GM19193 (cell line): Measurements from ENCODE around the gene ZMAT5.

Experiments
- POLR2A ChIP-seq: IDR thresholded peaks from 4 replicates; pipeline ENCODE4 v1.6.1; 2011; ENCODE audit not compliant: insufficient read depth, insufficient read length; ENCODE audit errors: extremely low read depth

Gene ZMAT5

DNA sequence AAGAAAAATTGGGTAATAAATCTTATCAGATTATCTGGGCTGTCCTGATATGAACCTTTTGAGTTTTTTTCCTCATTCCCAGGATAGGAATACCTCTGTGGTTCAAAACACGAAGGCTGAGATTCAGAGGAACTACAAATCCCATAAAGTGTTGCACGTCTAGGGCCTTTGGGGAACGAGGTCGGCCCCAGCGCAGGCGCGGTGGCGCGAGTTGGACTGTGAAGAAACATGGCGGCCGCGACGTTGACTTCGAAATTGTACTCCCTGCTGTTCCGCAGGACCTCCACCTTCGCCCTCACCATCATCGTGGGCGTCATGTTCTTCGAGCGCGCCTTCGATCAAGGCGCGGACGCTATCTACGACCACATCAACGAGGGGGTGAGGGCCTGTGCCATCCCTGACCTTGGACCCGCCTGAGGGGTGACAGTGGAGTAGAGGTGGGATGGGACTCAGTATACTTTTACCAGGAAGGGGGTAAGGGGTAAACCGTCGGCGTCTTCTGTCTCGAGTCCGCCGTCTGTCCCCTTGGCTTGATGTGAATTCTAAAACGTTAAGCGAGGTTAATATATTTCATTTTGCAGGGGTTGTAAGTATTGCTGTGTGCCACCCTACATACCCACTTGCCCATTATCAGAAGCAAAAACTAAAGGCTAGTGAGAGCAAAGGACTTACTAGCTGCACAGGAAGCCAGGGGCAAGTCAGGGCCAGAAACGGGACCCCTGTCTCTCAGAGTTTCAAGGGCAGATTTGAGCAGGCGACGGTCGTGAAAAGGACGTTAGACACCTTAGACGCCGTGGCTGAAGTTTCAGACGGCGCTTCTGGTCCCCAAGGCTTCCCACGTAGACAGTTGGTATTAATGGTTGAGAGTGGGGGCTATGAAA is 604 bp upstream of the ZMAT5 start, which contains the start of gene UQCR10:
Gene UQCR10 (plus strand): TSS at position 199 of the 881 bp plus-strand sequence. CDS start 30 bp downstream, at position 229.
- TF ChIP-seq POLR2A: peak; percentile 85

DNA sequence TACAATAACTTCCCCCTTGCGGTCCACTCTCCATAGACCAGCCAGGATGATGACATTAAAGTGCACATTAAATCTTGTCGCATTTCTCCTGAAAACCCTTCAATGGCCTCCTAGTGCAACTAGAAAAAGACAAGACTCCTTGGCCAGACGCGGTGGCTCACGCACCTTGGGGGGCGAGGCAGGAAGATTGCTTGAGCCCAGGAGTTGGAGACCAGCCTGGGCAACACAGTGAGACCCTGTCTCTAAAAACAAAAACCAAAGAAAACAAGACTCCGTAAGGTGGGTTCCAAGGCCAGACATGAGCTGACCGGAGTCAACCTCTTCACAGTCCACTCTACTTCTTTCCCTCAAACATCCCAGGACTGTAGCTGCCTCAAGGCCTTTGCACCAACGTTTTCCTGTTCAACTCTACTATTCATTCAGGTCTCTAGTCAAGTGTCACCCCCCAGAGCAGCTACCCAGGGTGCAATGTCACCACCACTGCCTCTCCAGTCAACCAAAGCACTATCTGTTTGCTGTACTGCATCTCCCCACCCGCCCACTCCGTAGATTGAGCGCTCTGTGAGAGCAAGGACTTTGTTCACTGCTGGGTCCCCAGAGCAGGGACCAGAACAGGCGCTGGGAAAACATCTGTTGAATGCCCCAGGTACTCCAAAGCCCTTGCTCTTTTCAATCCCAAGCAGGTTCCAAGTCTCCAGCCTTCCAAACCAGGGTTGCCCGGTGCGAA is 739 bp downstream of the ZMAT5 start:
- no peak for TF ChIP-seq POLR2A

DNA sequence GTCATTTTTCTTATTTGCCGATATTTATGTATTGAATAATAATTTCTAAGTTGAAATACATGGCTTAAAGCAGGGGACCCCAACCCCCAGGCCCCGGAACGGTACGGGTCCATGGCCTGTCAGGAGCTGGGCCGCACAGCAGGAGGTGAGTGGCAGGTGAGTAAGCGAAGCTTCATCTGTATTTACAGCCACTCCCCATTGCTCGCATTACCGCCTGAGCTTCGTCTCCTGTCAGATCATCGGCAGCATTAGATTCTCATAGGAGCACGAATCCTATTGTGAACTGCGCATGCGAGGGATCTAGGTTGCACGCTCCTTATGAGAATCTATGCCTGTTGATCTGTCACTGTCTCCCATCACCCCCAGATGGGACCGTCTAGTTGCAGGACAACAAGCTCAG is 4.5 kb downstream of the ZMAT5 start:
- TF ChIP-seq POLR2A: no peak

DNA sequence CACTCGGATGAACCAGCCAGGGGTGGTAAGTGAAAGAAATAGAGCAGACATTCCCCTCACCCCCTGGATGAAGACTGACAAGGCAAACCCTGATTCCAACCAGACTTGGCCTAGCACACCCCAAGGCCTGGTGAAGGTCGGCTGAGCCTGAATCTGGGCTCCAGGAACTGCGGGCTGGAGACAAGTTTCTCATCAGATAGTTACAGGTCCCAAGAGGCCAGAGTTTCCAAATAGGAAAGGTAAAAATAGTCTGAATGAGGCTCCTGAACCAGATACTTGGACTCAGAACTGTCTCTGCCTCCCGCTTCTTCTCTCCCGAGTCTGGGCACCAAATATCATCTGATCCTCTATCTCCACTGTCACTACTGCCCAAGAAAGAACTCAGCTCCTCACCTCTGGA is 7.8 kb downstream of the ZMAT5 start:
- TF ChIP-seq POLR2A: no peak

DNA sequence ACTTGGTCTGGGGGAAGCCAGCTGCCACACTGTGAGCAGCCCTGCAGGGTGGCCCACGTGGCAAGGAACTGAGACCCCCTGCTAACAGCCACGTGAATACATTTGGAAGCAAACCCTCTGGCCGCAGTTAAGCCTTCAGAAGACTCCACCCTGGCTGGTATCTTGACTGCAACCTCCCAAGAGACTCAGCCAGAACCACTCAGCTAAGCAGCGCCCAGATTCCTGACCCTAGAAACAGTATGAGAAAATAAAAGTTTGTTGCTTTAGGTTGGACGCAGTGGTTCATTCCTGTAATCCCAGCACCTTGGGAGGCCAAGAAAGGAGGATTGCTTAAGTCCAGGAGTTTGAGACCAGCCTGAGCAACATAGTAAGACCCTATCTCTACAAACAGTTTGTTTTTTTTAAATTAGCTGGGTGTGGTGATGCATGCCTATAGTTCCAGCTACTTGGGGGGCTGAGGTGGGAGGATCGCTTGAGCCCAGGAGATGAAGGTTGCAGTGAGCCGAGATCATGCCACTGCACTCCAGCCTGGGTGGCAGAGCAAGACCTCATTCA is 8.7 kb downstream of the ZMAT5 start:
- TF ChIP-seq POLR2A: no peak

DNA sequence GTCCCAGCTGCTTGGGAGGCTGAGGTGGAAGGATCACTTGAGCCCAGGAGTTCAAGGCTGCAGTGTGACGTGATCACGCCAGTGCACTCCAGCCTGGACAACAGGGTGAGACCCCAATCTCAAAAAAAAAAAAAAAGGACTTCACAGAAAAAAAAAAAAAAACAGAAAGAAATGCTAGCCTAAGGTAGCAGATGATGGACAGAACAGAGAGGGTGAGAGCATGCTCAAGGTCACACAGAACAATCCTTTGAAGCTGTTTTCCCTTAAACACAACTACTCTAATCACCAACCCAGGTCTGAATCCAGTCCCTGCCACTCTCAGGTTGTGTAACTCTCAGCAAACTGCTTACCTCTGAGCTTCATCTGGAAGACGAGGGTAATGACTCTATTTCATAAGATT is 9.7 kb downstream of the ZMAT5 start:
- no peak for TF ChIP-seq POLR2A

DNA sequence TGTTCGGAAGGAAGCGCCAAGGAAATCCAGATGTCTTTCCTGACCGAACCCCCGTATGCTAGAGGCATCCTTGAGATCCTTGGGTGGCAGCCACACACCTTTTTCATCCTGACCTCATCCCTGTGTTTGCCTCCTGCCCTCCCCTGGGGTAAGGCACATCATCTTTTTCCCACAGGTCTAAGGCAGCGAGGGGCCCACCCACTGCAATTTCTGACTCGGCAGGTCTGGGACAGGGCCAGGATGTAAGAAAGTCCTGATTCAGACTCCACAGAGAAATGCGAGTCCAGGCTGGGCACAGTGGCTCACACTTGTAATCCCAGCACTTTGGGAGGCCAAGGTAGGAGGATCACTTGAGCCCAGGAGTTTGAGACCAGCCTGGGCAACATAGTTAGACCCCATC is 10.5 kb downstream of the ZMAT5 start:
- TF ChIP-seq POLR2A: no peak

DNA sequence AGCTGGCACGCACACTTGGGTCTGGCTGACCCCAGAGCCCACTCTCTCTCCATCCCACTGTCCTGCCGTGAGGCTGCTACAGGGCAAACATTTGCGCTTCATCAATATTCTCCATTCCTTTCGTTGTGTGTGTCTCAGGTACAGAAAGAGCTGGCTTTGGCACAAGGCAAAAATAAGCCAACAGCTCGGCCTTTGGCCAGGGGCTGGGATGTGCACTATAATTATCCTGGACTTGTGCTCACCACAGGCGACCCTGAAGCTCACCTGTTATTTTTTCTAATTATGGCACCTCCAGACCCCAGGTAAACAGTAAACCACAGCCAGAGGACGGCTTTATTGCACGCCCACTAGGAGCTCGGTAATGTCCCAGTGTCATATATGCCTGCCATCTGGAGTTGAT is 10.9 kb downstream of the ZMAT5 start:
- TF ChIP-seq POLR2A: no peak

DNA sequence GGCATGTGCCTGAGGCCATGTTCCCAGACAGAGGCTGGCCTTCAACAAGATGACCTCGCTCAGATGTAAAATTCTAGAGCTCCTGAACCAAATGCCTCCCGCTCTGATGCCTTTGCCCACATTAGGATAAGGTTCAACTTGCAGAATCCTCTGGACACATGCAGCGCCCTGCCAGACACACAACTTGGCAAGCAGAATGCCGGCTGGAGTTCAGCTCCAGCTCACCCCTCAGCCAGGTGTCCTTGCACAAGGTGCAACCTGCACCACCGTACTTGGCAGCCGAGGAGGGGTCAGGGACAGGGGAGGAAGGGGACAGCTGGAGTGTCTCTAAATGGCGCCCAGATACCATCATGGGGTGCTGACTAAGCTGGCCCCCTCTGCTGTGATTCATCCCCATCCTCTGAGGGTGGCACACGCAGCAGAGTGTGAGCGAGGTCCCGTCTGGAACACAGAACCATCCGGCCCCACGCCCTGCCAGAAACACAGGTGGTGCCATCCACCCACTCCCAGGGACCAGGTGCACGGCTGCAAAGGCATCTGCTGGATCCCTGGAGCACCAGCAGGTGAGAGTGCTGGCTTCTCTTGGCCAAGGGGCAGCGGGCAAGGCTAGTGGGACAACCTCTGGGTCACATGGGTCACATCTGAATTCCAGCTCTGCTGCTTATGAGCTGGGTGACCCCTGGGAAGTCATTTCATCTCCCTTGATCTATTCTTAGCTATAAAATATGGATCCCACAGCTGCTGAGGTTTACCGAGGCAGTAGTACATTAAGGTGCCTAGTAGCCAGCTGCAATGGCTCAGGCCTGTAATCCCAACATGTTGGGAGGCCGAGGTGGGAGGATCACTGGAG is 12.8 kb downstream of the ZMAT5 start:
- no peak for TF ChIP-seq POLR2A

DNA sequence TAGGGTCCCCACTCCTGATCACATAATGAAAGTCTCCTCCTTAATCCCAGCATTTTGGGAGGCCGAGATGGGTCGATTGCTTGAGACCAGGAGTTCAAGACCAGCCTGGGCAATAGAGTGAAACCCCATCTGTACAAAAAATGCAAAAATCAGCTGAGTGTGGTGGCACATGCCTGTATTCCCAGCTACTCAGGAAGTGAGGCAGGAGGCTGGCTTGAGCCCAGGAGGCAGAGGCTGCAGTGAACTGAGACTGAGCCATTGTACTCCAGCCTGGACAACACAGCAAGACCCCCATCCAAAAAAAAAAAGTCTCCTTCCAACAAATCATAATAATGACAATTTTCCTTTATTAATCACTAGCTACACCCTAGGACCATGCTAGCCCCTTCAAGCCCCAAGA is 15.1 kb downstream of the ZMAT5 start:
- TF ChIP-seq POLR2A: no peak

DNA sequence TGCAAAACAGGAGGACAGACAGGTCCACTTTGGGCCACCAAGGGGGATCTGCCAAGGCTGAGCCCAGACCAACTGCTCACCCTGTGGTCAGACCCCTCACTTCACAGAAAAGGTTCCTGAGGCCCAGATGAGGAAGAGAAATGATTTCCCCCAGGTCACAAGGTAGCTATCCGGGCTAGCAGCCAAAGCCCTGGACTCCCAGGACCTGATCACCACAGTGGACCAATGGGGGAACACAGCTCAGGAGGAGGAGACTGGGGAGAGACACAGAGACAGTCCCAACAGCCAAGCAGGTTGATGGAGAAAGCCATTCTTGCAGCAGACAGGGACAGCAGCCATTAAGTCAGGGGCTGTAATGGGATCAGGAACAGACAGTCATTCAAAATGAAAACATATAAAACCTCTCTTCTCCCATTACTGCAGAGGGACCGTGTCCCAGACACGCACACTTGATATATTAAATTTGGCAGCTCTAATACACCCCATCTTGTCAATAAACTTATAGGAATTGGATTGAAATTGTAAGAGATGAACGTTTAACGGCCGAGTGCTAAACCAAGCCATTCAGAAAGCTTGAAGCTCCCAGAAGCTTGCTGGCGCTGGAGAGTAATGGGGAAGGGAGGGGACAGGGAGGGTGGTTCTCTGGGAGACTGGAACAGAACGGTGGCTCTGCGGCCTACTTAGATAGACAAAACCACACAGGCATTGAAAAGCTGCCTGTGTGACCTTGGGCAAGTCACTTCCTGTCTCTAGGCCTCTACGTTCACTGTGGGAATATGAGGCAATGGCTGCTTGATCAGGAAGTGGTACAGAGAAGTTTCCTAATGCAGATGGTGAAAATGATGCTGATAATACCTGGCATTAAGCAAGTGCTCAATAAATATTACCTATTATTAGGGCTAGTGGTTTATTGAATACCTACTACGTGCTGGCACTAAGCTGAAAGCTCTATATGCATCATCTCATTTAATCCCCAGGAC is 16.0 kb downstream of the ZMAT5 start:
- no peak for TF ChIP-seq POLR2A

DNA sequence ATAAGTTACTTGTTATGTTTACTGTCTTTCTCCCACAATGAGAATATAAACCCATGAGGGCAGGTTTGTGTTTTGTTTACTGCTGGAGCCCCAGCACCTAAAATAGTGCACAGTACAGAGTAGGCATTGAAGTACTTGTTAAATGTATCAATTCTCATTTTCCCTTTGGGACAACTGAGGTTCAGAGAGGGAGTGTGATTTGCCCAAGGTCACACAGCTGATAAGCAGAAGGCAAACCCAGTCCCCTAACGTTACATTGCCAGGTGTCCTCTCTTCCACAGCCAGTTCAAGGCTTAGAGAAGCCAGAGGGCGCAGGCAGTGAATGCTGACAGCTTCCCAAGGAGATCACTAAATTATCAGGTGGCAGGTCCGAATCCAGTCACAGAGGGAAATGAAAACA is 16.8 kb downstream of the ZMAT5 start:
- TF ChIP-seq POLR2A: no peak

DNA sequence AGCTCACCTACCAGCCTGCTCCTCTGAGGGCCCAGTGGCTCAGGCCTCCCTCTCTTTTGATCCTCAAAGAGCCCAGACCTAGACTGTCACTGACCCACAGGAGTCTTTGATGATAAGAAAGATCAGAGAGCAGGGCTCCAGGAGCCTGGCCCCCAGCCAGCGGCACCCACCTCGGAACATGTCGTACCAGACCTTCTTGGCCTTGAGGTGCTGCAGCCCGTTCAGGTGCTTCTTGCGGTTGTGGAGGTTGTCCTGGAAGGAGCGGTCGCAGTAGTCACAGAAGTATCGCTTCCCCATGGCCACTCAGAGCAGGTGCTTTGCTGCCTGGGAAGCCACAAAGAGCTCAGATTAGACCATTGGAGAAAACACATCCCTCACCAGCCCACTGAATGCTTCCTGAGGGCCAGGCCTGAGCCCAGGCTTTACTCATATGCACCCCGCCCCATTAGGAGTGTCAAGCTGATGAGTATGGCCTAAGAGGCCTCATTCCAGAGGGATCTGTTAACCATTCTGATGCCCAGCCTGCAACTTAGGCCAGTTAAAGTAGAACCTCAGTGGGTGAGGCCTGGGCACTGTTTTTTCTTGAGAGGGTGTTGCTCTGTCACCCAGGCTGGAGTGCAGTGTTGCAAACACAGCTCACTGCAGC is 18.4 kb downstream of the ZMAT5 start:
- no peak for TF ChIP-seq POLR2A
